HL-60 (cell line): ENCODE data around the gene TARDBP.

ENCODE experiments used
- DNase-seq, 2 experiments: peaks; one replicate each; pipeline ENCODE4 v3.0.0-alpha.2; 2010 to 2020; ENCODE audit warnings: low read depth in 1 of 2, low spot score in 1 of 2
- H3K27ac ChIP-seq: fragments of 250-450 bp; sonication (Bioruptor Pico); replicated peaks from 2 replicates; pipeline ENCODE4 v1.5.1; 2020; ENCODE audit warnings: mild to moderate bottlenecking, moderate library complexity
- H3K27me3 ChIP-seq: fragments of 250-450 bp; sonication (Bioruptor Pico); 2 replicates; pipeline ENCODE4 v1.5.1; 2021; ENCODE audit warnings: mild to moderate bottlenecking, moderate library complexity; ENCODE audit not compliant: insufficient read depth, poor library complexity, severe bottlenecking
- H3K4me3 ChIP-seq: replicated peaks from 2 replicates; pipeline ENCODE4 v1.5.1; 2011; ENCODE audit warnings: mild to moderate bottlenecking, control low read depth, low read length; ENCODE audit not compliant: insufficient read depth
- CTCF ChIP-seq: IDR thresholded peaks from one replicate; pipeline ENCODE4 v1.5.1; 2011; ENCODE audit warnings: low read length, control low read depth, inconsistent platforms; ENCODE audit not compliant: insufficient read depth
- GABPA ChIP-seq: IDR thresholded peaks from 2 replicates; pipeline ENCODE4 v1.6.1; 2012; ENCODE audit warnings: low read depth
- POLR2AphosphoS5 ChIP-seq: IDR thresholded peaks from 2 replicates; pipeline ENCODE4 v1.6.1; 2012; ENCODE audit warnings: low read depth
- REST ChIP-seq: IDR thresholded peaks from 2 replicates; pipeline ENCODE4 v1.6.1; 2012; ENCODE audit warnings: low read depth; ENCODE audit not compliant: insufficient replicate concordance
- SPI1 ChIP-seq: IDR thresholded peaks from 2 replicates; pipeline ENCODE4 v1.6.1; 2012; ENCODE audit warnings: low read depth, mild to moderate bottlenecking, borderline replicate concordance

TARDBP gene

GRCh38 chr1:11053758-11054137 lies 41.3 kb downstream of the TARDBP start:
- H3K27me3 ChIP-seq, result no peaks in the 10 kb centered on the region
- no peak overlapping the region for H3K27ac ChIP-seq
- DNase-seq, result peak; percentile 34 to 50
- no peak overlapping the region for H3K4me3 ChIP-seq
- no peak for TF ChIP-seq CTCF
- no peak for TF ChIP-seq GABPA
- TF ChIP-seq REST, result peak; percentile 95
- peak; percentile 13; the same call in 1 of the 2 replicates for TF ChIP-seq POLR2AphosphoS5

GRCh38 chr1:11054181-11054580 lies 41.7 kb downstream of the TARDBP start:
- DNase-seq, result no peak
- no peak overlapping the region for H3K27ac ChIP-seq
- TF ChIP-seq CTCF (no peak), REST (no peak), SPI1 (no peak), GABPA (no peak), POLR2AphosphoS5 (no peak; the same call in 1 of the 2 replicates)
- H3K4me3 ChIP-seq, result no peak overlapping the region
- H3K27me3 ChIP-seq, result no peaks in the 10 kb centered on the region

- H3K27ac ChIP-seq, result no peak overlapping the region
- H3K27me3 ChIP-seq, result no peaks in the 10 kb centered on the region
- no peak for TF ChIP-seq GABPA
- TF ChIP-seq SPI1, result no peak
- no peak for TF ChIP-seq REST
- no peak for TF ChIP-seq CTCF
- TF ChIP-seq POLR2AphosphoS5, result no peak; the same call in 1 of the 2 replicates
- peak in 1 of 2 experiments; percentile 28 for DNase-seq
- no peak overlapping the region for H3K4me3 ChIP-seq
These were observed 42.2 kb downstream of the TARDBP start for GRCh38 chr1:11054666-11055065.
